NCI-H1930 (cell line): ENCODE results near the gene VWDE.
"Not testable (repeated sequence)": the region's sequence is repeated elsewhere in the genome, so short reads cannot be mapped to it uniquely, and the experiment has no call there.

Source experiments
- DNase-seq, 2 experiments: peaks; one replicate each; lab custom pipeline; 2025; lab: John Stamatoyannopoulos, UW

Gene VWDE

DNA sequence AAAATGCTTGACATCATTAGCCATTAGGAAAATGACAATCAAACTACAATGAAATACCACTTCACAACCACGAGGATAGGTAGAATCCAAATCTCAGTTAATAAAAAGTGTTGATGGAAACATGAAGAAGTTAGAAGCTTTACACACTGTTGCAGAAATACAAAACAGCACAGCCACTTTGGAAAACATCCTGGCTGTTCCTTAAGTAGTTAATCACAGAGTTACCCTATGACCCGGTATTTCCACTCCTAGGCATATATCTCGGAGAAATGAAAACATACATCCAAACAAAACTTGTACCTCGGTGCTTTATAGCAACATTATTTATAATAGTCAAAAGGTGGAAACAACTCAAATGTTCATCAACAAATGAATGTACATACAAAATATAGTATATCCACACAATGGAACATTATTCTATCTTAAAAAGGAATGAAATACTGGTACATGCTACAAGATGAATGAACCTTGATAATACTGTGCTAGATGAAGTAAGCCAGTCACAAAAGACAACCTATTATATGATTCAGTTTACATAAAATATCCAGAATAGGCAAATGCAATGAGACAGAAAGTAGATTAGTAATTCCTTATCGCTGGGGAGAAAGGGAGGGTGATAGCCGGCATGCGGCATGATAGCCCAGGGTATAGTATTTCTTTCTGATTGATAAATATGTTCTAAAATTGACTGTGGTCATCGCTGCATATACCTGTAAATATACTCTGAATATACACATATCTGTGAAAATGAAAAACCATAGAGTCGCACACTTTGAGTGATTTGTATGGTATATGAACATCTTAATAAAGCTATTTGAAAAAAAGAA lies 1.9 kb downstream of the VWDE start:
- no peak for DNase-seq

DNA sequence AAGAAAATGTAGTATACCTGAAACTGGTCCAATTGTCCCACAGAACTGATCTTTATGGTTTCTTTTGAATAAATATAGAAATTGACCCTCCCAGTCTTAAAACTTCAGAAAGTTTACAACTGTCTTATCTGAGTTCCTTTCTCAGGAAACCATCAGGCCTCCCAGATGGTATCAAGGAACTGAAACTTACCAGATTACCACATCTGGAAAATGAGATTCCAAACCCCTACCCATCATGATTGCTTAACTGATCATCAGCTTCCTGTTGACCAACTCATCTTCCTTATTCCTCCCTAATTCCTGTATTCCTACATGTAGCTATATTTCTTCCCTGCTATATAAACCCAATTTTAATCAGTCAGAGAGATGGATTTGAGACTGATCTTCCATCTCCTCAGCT lies 5.5 kb downstream of the VWDE start:
- DNase-seq = no peak

DNA sequence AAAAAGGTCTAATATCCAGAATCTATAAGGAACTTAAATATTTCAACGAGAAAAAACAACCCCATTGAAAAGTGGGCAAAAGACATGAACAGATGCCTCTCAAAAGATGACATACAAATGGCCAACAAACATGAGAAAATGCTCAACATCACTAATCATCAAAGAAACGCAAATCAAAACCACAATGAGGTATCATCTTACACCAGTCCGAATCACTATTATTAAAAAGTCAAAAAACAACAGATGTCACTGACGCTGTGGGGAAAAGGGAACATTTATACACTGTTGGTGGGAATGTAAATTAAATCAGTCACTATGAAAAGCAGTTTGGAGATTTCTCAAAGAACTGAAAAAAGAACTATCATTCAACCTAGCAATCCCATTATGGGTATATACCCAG lies 6.0 kb downstream of the VWDE start:
- DNase-seq = no peak

DNA sequence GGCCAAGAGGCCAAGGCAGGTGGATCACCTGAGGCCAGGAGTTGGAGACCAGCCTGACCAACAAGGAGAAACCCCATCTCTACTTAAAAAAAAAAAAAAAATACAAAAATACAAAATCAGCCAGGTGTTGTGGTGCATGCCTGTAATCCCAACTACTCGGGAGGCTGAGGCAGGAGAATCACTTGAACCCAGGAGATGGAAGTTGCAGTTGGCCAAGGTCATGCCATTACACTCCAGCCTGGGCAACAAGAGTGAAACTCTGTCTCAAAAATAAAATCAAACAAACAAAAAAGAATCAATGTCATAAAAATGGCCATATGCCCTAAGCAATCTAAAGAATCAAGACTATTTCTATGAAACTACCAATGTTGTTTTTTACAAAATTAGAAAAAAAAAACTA lies 7.0 kb downstream of the VWDE start:
- DNase-seq = not testable (repeated sequence)

DNA sequence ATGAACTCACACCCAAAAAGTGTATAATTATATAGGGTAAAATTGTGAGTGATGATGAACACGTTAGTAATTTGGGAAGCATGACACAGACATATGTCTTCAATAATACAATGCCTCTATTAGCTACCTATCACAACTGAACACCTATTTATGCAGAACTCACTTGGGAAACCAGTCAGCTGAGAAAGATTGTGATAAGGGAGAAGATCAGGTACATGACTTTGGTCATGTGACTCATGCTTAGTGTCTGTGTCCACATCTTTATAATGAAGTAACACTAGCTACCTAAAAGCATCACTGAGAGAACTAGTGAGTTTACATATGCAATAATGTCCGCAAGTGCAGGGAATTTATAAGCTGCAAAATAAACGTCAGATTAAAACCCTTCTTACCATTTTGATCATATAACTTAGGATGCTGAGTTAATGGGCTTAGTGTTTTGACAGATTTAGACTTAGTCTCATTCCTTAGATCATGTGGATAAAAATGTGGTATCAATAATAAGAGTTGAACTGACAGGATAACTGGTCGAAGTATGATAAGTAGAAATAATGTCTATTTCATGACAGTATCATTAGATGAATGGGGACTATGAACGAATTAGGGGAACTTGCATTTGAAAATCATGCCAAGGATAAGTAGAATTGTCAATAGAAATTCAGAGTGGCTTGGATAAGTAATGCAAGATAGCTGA lies 11.6 kb downstream of the VWDE start:
- no peak for DNase-seq

DNA sequence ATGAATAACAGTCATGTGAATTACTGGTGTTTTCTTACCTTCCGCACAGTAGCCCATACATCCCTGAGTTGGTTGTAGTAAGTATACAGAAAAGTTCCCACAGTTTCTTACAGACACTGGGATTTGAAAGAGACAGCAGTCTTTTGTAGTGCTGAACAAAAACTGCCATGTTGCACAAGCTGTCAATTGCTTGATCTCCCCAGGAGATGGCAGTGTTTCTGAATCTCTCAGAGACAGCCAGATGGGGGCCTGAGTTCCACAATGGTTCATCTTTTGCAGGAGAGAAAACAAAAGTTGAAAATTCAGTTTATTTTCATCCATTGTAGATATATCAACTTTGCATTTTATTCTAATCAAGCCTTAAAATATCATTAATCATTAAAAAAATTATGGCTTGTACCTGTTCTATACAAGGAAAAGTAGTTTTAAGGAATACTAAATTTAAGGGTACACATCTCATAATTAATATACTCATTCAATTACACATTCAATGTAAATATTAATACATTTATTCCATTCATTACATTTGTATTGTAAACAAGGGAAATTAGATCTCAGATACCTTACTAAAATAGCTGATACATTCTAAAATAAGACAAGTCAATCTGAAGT lies 14.5 kb downstream of the VWDE start:
- DNase-seq = peak in 1 of 2 experiments; percentile 14

DNA sequence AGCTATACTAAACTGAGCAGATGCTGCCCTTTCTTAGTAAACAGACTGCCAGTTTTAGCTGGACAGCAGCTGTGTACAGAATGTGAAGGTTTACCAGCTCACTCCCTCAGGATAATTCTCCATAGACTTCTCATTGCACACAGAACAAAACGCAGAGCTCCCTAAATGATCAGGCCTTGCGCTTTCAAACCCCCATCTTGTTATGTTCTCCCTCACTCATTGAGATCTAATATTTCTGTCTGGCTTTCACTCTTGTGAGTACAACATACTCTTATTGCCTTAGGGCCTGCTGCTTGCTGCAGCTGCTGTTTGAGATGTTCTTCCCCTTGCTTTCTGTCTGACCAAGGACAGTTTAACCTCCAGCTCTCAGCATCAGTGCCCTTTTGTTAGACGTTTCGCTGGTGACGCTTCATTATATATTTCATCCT lies 17.3 kb downstream of the VWDE start:
- peak; percentile 16 to 17 for DNase-seq

DNA sequence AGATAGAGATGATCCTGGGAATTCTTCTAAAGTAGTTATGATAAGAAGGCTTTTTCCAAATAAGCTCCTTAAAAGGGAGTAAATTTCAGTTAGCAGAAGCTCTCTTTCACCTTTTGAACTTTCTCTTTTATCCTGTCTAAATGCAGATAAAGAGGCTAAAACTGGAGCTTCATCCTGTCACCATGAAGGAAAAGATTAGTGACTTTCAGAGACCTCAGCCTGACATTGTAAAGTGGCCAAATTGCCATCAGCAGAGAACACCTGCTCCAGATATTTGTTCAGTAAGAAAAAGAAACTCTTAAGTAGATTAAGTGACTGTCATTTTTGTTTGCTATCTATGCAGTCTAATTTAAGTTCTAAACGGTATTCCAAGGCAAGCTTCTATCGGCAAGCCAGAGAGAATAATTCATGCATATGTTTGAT lies 18.3 kb downstream of the VWDE start:
- no peak for DNase-seq

DNA sequence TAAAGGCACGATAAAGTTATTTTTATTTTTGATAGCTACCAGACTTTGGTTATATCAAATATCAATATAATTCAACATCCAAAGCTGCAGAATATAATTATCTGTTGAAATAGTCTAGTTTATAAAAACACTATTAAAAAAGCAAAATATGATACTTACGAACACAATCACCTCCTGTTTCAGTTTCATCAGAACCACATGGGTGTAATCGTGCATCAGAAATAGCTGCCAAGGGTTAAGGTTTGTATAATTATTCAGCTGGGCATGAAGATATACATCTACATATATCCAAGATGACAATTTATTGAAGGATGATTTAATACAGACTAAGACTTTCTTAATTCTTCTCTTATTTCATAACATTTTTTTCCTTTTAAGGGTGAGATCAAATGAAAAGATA lies 20.3 kb downstream of the VWDE start:
- DNase-seq = no peak

DNA sequence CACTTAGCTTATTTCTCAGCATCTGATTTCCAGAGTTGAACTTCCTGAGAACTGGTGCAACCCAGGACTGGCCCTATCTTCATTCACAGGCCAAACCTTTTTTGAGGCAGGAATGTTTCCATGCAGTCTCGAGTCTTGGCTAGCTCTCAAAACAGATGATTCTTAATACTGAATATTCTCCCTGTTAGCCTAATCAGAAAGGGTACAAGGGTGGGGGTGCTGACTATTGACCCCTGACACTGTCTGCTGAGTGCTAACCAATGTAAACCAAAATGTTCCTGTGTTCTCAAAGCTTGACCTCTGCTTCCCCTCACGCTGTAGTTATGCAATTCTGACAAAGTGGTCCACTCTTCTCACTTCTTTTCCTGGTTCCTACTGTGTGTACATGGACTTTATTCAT lies 25.3 kb downstream of the VWDE start:
- no peak for DNase-seq

DNA sequence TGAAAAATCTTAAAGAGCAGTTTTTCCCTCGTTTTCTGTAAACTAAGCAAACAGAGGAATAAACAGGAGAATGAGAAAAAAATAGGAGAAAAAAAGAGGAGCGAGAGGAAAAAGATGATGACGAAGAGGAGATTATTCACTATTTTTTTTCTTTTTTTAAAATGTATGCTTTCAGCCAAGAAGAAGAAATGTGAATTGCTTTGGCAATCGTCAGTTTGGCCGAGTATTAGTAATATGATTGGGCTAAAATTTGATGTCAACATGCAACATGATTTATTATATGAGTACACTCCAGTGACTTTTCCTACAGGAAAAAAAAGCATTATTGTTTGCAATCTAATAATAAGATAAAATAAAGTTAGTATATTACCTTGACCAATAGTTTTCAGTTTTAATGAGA lies 26.3 kb downstream of the VWDE start:
- no peak for DNase-seq

DNA sequence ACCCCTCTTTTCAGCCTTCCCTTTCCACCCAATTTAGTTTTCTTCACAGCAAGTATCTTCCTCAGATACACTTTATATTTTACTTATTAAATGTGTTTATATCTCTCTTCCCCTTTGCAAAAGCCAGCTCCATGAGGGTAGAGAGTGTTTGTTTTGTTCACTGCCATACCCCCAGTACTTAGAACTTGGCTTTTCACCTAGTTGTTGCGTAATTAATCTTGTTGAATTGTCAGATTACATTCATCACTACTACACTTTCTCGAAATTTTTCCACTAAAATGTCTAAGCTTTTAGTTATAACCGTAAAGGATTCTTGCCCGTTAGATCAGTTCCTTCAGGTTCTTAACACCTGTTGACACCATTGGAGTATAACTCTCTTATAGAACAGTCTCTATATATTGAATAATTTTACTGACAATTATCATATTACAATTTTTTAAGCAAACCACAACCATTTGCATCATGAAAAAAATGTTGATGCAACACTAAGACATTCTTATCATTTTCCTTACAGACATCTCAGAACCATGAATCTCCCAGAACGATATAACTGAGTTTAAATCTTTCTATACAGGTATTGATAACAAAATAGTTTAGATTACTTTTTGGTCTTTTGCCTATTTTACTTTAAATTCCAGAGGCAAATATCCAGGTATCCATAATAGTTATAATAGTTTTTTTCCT lies 29.9 kb downstream of the VWDE start:
- DNase-seq = no peak

DNA sequence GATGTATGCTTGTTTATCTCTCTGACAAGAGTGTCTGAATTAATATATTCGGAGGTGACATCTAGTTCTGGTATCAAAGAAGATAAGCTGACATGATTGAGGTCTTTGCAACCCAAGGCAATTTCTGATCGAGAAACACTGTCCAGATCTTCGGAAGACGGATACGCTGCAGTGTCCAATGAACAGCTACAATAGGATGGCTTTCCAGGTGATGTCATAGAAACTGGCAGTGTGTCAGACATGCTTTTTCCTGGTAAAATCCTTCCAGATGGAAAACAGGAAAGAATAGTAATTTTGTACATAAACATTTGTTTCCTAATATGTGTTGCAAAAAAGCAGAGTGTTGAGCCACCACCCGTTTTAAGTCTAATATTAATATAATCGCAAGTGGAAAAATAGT lies 33.4 kb downstream of the VWDE start:
- DNase-seq = no peak

DNA sequence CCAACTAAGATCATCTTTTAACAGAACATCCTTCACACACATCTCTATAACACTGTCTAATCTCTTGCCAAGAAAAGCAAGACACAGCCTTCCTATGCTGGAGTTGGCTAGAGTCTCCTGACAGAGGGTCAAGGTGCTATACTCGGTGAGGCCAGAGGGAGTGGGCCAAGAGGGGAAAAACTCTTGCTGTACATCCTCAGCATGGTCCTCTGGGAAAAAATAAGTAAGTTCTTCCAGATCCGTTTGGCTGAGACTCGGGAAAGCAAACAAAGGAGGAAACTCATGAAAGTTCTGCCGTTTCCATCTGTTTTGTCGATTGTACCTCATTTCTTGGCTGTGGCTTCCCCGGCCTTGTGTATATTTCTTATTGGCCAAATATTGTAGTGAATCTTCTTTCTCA lies 33.9 kb downstream of the VWDE start:
- no peak for DNase-seq

DNA sequence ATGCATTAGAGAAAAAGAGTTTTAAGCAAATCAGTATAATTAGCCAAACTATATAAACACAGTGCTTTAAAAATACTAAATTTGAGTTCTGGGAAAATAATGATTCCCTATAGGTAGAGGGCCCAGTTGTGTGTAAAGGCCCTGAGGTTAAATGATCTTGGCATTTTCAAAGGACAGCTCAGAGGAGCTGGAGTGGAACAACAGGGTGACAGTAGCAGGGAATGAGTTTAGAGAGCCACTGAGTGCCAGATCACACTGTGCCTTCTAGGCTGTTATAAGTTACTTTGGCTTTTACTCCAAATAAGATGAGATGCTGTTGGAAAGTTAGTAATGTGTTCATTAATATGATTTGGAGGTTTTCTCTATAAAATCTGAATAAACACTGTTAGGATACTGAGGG lies 34.6 kb downstream of the VWDE start:
- DNase-seq = no peak

DNA sequence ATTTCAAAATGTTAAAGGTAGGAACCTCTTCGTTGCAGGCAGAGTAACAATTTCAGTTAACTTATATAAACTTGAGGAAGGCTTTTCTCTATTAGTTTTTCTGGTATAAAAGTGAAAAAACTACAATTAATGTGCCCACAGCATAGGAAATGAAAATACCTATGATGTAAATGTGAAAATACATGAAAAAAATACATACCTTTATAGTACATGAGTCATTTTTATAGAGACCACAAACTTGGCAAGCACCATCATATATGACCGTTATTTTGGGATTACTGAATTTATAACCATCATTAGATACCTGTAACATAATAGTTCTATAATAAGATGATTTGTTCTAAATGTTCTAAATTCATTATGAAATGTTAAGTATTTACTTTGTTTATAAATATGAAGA lies 42.7 kb downstream of the VWDE start:
- DNase-seq = no peak

DNA sequence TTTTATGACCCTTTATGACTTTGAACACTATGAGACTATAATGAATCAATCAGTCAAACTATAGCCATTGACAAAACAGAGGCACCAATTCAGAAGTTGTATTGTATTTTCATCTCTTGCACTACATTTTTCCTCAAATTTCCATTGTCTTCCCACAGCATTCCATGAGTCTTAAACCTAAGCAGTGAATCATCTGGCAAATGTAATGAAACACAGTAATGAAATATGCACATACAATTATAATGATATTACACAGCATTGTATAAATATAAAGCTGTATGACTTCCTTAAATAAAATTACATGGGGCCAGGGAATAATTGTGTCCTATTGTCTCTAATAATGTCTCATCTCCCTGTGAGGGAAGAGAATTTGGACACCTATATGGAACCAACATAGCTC lies 45.0 kb downstream of the VWDE start:
- no peak for DNase-seq

DNA sequence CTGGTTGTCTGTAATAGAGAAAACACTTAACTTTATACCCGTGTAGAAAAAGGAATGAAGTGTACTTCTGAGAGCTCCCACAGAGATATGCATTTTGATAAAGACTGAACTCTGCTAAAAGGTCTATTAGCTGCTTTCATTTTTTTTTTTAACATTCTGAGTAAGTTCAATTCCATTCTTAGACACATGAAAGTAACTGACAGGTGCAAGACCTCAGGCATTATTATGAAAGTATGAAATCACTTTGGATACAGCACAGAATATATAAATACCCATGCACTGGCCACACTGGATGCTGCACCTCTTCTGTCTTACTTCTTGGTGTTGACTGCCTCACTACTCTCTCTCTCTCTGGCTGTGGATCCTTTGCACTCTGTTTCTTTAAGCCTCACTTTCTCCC lies 46.2 kb downstream of the VWDE start:
- no peak for DNase-seq

DNA sequence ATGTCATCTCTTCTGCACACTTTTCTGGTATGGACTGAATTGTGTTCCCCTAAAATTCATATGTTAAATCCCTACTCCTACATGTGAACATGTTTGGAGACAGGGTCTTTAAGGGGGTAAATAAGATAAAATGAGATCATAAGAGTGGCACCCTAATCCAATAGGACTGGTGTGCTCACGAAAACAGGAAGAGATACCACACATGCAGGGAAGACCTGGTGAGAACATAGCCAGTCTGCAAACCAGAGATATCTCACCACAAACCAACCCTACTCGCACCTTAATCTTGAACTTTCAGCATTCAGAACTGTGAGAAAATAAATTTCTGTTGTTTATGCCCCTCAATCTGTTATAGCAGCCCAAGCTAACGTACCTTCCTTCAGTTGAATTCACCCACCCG lies 51.8 kb downstream of the VWDE start:
- no peak for DNase-seq

DNA sequence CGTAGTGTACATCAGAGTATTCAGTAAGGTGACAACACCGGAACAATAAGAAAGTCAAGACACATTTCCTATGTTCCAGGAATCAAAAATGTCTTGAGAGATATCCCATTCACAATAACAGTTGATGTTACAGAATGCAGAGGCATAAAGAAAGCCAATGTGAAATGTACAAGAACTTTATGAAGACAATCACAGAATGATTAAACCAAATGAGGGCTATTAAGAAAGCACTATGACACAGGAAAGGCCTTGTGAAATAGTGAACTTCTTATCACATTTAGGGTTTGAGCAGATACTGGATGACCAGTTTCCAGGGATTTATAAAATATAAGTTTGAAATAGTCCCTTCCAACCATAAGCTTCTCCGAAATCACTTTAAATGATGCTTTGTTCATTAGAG lies 52.7 kb downstream of the VWDE start:
- no peak for DNase-seq

DNA sequence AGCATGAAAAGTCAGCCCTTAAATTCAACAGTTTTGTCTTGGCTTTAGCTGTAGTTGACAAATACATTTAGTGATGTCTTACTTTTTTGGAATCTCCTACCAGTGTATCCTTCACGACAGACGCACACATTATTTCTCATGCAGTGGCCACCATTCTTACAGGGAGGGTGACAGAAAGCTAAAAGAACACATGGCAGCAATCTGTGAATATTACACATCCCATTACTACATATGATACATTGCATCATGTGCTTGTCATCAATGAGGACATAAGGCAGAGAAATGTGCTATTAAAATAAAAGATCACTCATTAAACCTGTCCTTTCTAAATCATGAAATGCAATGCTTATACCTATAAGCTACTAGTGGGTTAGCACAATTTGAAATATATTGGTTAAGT lies 66.6 kb downstream of the VWDE start:
- no peak for DNase-seq

DNA sequence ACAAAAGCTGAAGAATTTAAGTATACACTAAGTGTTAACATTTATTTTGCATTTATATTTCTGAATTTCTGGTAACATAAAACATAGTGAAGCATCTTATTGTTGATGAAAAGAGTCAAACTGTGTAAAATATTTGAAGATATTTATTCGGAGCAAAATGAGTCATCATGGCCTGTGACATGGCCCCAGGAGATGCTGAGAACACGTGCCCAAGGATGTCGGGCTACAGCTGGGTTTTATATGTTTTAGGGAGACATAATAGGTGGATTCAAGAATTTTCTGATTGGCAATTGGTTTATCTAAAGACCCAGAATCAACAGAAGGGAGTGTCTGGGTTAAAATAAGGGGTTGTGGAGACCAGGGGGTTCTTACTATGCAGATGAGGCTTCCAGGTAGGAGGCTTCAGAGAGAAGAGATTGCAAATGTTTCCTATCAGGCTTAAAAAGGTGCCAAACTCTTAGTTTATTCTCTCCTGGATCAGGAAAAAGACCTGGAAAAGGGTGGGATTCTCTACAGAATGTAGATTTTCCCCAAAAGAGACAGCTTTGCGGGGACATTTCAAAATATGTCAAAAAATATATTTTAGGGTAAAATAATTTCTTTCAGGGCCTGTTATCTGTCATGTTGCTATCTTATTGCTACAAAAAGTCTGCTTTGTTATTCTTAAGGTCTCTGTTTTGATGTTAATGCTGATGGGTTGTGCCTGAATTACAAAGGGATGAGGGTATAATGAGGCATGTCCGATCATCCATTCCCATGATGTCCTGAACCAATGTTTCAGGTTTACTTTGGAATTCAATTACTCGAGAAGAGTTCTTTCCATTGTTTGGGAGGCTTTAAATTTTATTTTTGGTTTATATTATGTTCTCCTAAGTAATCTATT lies 74.5 kb downstream of the VWDE start:
- DNase-seq = no peak
